Measurements from ENCODE around the gene NEK4. TPM values are rescaled to one million over a fixed set of nuclear protein-coding genes. Genes with fewer than 3 reads are reported as not detected.
A peak's percentile ranks its signal among the peaks of the same experiment; 100 is the strongest.

NEK4 gene
- total RNA-seq, 1 donor from 2014 or later: 11.4 TPM

DNA sequence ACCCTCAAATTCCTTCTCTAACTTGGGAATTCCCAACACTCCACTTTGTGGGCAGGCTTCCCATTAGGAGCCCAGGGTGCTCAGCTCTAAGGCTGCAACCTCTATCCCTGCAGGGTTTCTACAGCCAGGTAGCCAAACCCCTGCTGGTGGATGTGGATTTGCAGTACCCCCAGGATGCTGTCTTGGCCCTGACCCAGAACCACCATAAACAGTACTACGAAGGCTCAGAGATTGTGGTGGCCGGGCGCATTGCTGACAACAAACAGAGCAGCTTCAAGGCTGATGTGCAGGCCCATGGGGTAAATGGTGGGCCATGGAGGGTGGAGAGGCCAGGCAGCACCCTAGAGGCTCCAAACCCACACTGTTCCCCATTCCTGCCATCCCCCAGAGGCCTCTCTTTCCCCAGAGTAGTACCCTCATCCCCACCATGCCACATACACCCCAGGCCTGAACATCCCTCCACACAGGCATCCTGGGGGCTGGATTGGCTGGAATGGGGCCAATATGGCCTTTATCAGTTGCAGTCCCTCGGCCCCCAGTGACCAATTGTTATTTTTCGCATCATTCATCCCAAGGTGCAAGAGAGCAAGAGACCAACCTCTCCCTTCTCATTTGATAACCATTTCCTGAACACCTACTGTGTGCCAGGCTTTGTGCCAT is 14.3 kb upstream of the NEK4 start:
- Histone ChIP-seq H3K4me1 (no peaks in the 10 kb centered on the region), H3K9me3 (no peaks in the 10 kb centered on the region), H3K27me3 (no peaks in the 10 kb centered on the region), H3K4me3 (no peak overlapping the region), H3K36me3 (no peaks in the 10 kb centered on the region), H3K27ac (no peak overlapping the region)
- intact Hi-C loops (cut with DNase I): loop anchor here (5.0 kb wide), 1 partner anchor 147 kb away; no protein-coding TSS in a partner anchor
- DNase-seq (ENCODE audit: low spot score in 2 of 2): no peak
- TF ChIP-seq, protein P1, sequence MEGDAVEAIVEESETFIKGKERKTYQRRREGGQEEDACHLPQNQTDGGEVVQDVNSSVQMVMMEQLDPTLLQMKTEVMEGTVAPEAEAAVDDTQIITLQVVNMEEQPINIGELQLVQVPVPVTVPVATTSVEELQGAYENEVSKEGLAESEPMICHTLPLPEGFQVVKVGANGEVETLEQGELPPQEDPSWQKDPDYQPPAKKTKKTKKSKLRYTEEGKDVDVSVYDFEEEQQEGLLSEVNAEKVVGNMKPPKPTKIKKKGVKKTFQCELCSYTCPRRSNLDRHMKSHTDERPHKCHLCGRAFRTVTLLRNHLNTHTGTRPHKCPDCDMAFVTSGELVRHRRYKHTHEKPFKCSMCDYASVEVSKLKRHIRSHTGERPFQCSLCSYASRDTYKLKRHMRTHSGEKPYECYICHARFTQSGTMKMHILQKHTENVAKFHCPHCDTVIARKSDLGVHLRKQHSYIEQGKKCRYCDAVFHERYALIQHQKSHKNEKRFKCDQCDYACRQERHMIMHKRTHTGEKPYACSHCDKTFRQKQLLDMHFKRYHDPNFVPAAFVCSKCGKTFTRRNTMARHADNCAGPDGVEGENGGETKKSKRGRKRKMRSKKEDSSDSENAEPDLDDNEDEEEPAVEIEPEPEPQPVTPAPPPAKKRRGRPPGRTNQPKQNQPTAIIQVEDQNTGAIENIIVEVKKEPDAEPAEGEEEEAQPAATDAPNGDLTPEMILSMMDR (IDR thresholded peaks at IDR 0.05): no peak

DNA sequence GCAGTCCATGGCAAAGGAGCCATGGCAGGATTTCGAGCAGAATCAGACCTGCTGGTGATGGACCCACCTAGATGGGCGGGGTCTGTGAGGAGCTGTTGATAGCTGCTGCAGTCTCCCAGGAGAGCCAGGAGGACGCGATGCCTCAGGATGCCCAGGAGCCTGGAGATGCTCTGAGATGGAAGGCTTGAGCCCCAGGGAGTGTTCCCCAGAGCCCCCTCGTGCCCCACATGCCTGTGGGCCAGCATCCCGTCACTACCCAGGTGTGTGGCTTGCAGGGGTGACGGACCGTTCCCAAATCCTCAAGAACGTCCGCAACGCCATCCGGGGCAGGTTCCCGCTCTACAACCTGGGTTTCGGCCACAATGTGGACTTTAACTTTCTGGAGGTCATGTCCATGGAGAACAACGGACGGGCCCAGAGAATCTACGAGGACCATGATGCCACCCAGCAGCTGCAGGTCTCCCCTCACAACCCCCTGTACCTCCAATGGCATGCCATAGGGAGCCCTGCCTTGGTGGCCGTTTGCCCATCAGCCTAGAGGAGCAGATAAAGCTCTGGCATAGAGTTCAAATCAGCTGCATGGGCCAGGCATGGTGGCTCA is 13.4 kb upstream of the NEK4 start:
- no peak overlapping the region for H3K27ac ChIP-seq
- intact Hi-C loops (cut with DNase I): loop anchor here (5.0 kb wide), 1 partner anchor 148 kb away; no protein-coding TSS in a partner anchor
- TF ChIP-seq, protein P1 (IDR thresholded peaks at IDR 0.05): no peak

DNA sequence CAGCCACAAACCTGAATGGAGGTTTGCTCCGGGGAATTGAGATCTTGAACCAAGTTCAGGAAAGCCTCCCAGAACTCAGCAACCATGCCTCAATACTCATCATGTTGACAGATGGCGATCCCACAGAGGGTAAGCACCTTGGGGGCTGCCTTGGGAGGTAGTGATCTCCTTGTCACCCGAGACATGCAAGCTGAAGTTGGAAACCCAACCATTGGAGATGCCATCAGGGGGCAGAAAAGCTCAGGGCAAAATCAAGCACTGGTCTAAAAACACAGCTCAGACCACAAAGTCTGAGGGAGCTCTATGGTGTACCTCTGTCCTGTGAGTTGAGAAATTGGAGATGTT is 12.4 kb upstream of the NEK4 start:
- intact Hi-C loops (cut with DNase I): loop anchor here (5.0 kb wide), 1 partner anchor 149 kb away; no protein-coding TSS in a partner anchor
- H3K36me3 ChIP-seq: no peaks in the 10 kb centered on the region
- no peak for DNase-seq (ENCODE audit: low spot score in 2 of 2)
- H3K4me3 ChIP-seq: no peak overlapping the region
- no peaks in the 10 kb centered on the region for H3K4me1 ChIP-seq
- no peaks in the 10 kb centered on the region for H3K9me3 ChIP-seq
- no peak overlapping the region for H3K27ac ChIP-seq
- H3K27me3 ChIP-seq: no peaks in the 10 kb centered on the region
- TF ChIP-seq, protein P1 (IDR thresholded peaks at IDR 0.05): peak in 1 of 3 experiments; percentile 28

More for the DNA sequence above, 13.4 kb upstream of the NEK4 start:
- Histone ChIP-seq H3K4me3 (no peak overlapping the region), H3K36me3 (no peaks in the 10 kb centered on the region), H3K9me3 (no peaks in the 10 kb centered on the region), H3K4me1 (no peaks in the 10 kb centered on the region), H3K27me3 (no peaks in the 10 kb centered on the region)
- no peak for DNase-seq (ENCODE audit: low spot score in 2 of 2)

DNA sequence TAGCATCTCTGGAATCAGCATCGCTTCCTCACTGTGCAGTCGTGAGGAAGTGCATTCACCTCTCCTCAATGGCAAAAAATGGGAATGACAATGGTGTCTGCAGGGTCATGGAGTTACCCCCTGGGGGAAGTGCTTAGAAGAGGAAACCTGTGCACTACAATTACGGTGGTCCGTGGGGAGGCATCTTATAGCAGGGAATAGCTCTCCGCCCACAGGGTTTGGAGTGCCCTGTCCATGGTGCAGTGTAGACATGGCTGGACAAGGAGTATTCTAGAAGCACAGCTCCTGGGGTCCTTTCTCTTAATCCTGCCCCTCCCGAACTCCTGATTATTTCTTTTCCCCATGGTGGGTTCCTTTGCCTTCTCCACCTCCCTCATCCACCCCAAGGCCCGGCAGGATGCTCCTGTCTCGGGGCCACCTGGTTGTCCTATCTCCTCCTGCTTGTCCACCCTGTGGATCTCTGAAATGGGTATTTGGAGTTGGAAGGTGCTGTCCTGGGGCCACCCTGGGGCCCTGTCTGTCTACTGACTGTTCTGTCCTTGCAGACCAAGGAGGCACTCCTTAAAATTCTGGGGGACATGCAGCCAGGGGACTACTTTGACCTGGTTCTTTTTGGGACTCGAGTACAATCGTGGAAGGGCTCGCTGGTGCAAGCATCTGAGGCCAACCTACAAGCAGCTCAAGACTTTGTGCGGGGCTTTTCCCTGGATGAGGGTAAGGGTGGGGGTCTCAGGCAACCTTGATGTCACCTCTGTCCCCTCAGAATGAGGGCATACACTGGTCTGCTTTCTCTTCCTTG is 11.9 kb upstream of the NEK4 start:
- TF ChIP-seq, protein P1 (IDR thresholded peaks at IDR 0.05): no peak
- Histone ChIP-seq H3K36me3 (no peaks in the 10 kb centered on the region), H3K4me3 (no peak overlapping the region), H3K9me3 (no peaks in the 10 kb centered on the region), H3K4me1 (no peaks in the 10 kb centered on the region), H3K27me3 (no peaks in the 10 kb centered on the region), H3K27ac (no peak overlapping the region)
- DNase-seq (ENCODE audit: low spot score in 2 of 2): no peak
- intact Hi-C loops (cut with DNase I): loop anchor here (5.0 kb wide), 1 partner anchor 150 kb away; no protein-coding TSS in a partner anchor

DNA sequence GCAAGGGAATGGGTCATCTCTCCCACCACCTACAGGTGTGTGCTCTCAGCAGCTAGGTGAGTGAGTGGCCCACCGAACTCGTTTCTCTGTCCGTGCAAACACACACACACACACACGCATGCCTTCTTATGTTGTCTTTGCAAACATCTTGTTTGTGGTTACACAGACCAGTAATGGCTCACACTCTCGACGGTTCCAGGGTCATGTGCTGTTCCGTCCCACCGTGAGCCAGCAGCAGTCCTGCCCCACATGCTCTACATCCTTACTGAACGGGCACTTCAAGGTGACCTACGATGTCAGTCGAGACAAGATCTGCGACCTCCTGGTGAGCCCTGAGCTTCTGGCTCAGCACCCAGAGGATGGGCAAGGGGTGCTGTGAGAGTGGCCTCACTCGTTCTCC is 11.0 kb upstream of the NEK4 start:
- H3K4me3 ChIP-seq: no peak overlapping the region
- TF ChIP-seq, protein P1 (IDR thresholded peaks at IDR 0.05): no peak
- H3K27me3 ChIP-seq: no peaks in the 10 kb centered on the region
- H3K9me3 ChIP-seq: no peaks in the 10 kb centered on the region
- H3K36me3 ChIP-seq: no peaks in the 10 kb centered on the region
- no peak overlapping the region for H3K27ac ChIP-seq
- intact Hi-C loops (cut with DNase I): loop anchor here (5.0 kb wide), 1 partner anchor 151 kb away; no protein-coding TSS in a partner anchor
- DNase-seq (ENCODE audit: low spot score in 2 of 2): no peak
- H3K4me1 ChIP-seq: no peaks in the 10 kb centered on the region

All from ascending aorta (tissue), 2 donors.